GM19324 (cell line): ENCODE data around the gene RGL2.
"Not testable (repeated sequence)": the region's sequence is repeated elsewhere in the genome, so short reads cannot be mapped to it uniquely, and the experiment has no call there.

Experiments used
- ATAC-seq: cut with Tn5 transposase; IDR thresholded peaks from one replicate; pipeline ENCODE4 v1.9.1; 2021; ENCODE audit warnings: mild to moderate bottlenecking, moderate library complexity; ENCODE audit not compliant: unreplicated experiment, low FRiP score

The RGL2 gene

GRCh38 chr6:33275795-33276580 is 22.8 kb downstream of the RGL2 start:
- ATAC-seq, result not testable (repeated sequence)

- no peak for ATAC-seq
These were observed 24.5 kb downstream of the RGL2 start for GRCh38 chr6:33273924-33274902.

- no peak for ATAC-seq
These were observed 25.4 kb downstream of the RGL2 start for GRCh38 chr6:33273129-33273923.

- ATAC-seq, result no peak
These were observed 26.2 kb downstream of the RGL2 start for GRCh38 chr6:33272275-33273128.

- ATAC-seq, result peak; percentile 85
These were observed 27.1 kb downstream of the RGL2 start, which contains the start of the genes RPS18 and VPS52 for GRCh38 chr6:33271468-33272274. RPS18 (plus strand) TSS chr6:33272075; CDS start chr6:33272120, 45 bp downstream. VPS52 (minus strand) TSS chr6:33271876; CDS start chr6:33271675, 201 bp downstream.

GRCh38 chr6:33271117-33271467 is 27.6 kb downstream of the RGL2 start:
- ATAC-seq, result no peak

- no peak for ATAC-seq
These were observed 34.7 kb downstream of the RGL2 start for GRCh38 chr6:33264015-33264414.

- ATAC-seq, result not testable (repeated sequence)
These were observed 36.3 kb downstream of the RGL2 start for GRCh38 chr6:33262490-33262889.

GRCh38 chr6:33259032-33259431 is 39.7 kb downstream of the RGL2 start:
- ATAC-seq, result no peak

- ATAC-seq, result no peak
These were observed 44.2 kb downstream of the RGL2 start for GRCh38 chr6:33254591-33254990.

- no peak for ATAC-seq
These were observed 46.0 kb downstream of the RGL2 start for GRCh38 chr6:33252759-33253158.

GRCh38 chr6:33251395-33252012 is 47.2 kb downstream of the RGL2 start:
- ATAC-seq, result no peak

GRCh38 chr6:33250731-33251130 is 48.0 kb downstream of the RGL2 start:
- ATAC-seq, result no peak

- ATAC-seq, result no peak
These were observed 48.8 kb downstream of the RGL2 start for GRCh38 chr6:33249732-33250630.

- ATAC-seq, result peak; percentile 90
These were observed 49.6 kb downstream of the RGL2 start for GRCh38 chr6:33248932-33249731.

- peak; percentile 12 for ATAC-seq
These were observed 50.2 kb downstream of the RGL2 start for GRCh38 chr6:33248643-33248931.
